DMS79 treated with DMSO at 0.1 percent for 48 hours (cell line): Measurements from ENCODE around the gene SLAMF8.

Source experiments
- DNase-seq: peaks from one replicate; lab custom pipeline; 2025; lab: John Stamatoyannopoulos, UW

Gene SLAMF8

GRCh38 chr1:159821171-159821867, 5.4 kb upstream of the SLAMF8 start:
- DNase-seq, result peak; percentile 16

GRCh38 chr1:159823406-159823805, 3.3 kb upstream of the SLAMF8 start:
- peak; percentile 41 for DNase-seq

GRCh38 chr1:159825564-159825963, 1.1 kb upstream of the SLAMF8 start:
- DNase-seq, result no peak

- no peak for DNase-seq
Measured at GRCh38 chr1:159827102-159827490, 423 bp downstream of the SLAMF8 start.

GRCh38 chr1:159827549-159827948, 876 bp downstream of the SLAMF8 start:
- DNase-seq, result no peak

GRCh38 chr1:159828176-159828575, 1.5 kb downstream of the SLAMF8 start:
- DNase-seq, result no peak

- no peak for DNase-seq
Measured at GRCh38 chr1:159828581-159829272, 2.1 kb downstream of the SLAMF8 start.

- no peak for DNase-seq
Measured at GRCh38 chr1:159829273-159829634, 2.6 kb downstream of the SLAMF8 start.

GRCh38 chr1:159829822-159830465, 3.3 kb downstream of the SLAMF8 start:
- no peak for DNase-seq

GRCh38 chr1:159830722-159831121, 4.0 kb downstream of the SLAMF8 start:
- DNase-seq, result no peak

- no peak for DNase-seq
Measured at GRCh38 chr1:159831412-159832141, 4.9 kb downstream of the SLAMF8 start.

- DNase-seq, result no peak
Measured at GRCh38 chr1:159832309-159832708, 5.6 kb downstream of the SLAMF8 start.

GRCh38 chr1:159835356-159835755, 8.7 kb downstream of the SLAMF8 start:
- no peak for DNase-seq

- DNase-seq, result no peak
Measured at GRCh38 chr1:159835862-159836525, 9.3 kb downstream of the SLAMF8 start.

GRCh38 chr1:159838715-159839114, 12.0 kb downstream of the SLAMF8 start:
- DNase-seq, result no peak

GRCh38 chr1:159839116-159839849, 12.6 kb downstream of the SLAMF8 start:
- DNase-seq, result no peak

- DNase-seq, result no peak
Measured at GRCh38 chr1:159841749-159842148, 15.1 kb downstream of the SLAMF8 start.

GRCh38 chr1:159843459-159843858, 16.8 kb downstream of the SLAMF8 start:
- no peak for DNase-seq

- DNase-seq, result no peak
Measured at GRCh38 chr1:159845751-159846629, 19.3 kb downstream of the SLAMF8 start.

GRCh38 chr1:159847231-159847630, 20.6 kb downstream of the SLAMF8 start:
- no peak for DNase-seq
